SH-SY5Y (cell line): ENCODE data around the gene WDR43.
A peak's percentile ranks its signal among the peaks of the same experiment; 100 is the strongest.

Experiments used
- GATA2 ChIP-seq: IDR thresholded peaks from 2 replicates; pipeline ENCODE4 v1.6.1; 2011; ENCODE audit warnings: mild to moderate bottlenecking, low read depth, low read length
- GATA3 ChIP-seq: IDR thresholded peaks from 2 replicates; pipeline ENCODE4 v1.6.1; 2011; ENCODE audit warnings: low read depth, mild to moderate bottlenecking, low read length, moderate library complexity

WDR43 gene

GRCh38 chr2:28989973-28990372 lies 95.5 kb downstream of the WDR43 start:
- TF ChIP-seq GATA3 (no peak), GATA2 (no peak)

GRCh38 chr2:28990445-28990844 lies 96.0 kb downstream of the WDR43 start:
- TF ChIP-seq GATA2: no peak

- TF ChIP-seq GATA3 (no peak), GATA2 (no peak)
Measured at GRCh38 chr2:28991021-28991420, 96.6 kb downstream of the WDR43 start.

DNA sequence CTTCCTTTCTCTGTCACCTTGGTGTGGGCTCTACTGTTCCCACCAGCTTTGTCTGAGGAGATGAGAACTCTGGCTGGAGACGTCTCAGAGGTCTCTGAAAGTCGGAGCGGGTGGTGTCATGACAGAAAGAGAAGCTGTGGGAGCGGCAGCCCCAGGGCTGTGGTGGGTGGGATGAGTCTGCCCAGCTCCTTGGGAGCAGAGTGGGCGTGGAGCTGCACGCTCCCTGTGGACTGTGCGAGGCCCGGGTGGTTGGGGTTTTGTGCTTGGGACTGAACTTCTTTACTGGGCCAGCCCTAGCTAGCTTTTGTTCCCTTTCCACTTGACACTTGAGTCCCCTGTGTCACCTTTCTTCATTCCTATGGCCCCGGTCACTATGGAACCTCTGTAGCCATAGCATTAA lies 97.0 kb downstream of the WDR43 start:
- TF ChIP-seq GATA3 (no peak), GATA2 (no peak)

GRCh38 chr2:28993206-28993960 lies 98.9 kb downstream of the WDR43 start:
- TF ChIP-seq GATA3: no peak
- no peak for TF ChIP-seq GATA2

DNA sequence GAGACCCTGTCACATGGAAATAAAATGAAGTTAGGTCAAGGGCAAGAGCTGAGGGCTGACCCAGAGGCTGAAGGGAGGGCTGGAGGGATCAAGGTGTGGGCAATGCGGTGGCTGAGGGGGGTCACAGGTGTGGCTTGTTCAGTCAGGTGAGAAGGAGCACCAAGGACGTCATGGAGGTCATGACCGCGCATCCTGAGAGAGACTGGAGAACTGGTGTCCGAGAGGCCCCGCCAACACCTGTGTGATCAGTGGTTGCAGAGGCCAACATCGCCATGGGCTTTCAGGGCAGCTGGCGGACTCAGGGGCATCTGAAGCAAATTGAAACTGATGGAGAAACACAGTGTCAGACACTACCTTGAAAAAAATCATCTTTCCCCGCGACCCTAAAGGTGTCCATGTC lies 99.6 kb downstream of the WDR43 start:
- no peak for TF ChIP-seq GATA2
- no peak for TF ChIP-seq GATA3

- TF ChIP-seq GATA3 (no peak), GATA2 (peak; percentile 50)
Measured at GRCh38 chr2:28994679-28995078, 100.2 kb downstream of the WDR43 start.

GRCh38 chr2:28995765-28996750 lies 101.6 kb downstream of the WDR43 start:
- TF ChIP-seq GATA3: no peak
- TF ChIP-seq GATA2: no peak

DNA sequence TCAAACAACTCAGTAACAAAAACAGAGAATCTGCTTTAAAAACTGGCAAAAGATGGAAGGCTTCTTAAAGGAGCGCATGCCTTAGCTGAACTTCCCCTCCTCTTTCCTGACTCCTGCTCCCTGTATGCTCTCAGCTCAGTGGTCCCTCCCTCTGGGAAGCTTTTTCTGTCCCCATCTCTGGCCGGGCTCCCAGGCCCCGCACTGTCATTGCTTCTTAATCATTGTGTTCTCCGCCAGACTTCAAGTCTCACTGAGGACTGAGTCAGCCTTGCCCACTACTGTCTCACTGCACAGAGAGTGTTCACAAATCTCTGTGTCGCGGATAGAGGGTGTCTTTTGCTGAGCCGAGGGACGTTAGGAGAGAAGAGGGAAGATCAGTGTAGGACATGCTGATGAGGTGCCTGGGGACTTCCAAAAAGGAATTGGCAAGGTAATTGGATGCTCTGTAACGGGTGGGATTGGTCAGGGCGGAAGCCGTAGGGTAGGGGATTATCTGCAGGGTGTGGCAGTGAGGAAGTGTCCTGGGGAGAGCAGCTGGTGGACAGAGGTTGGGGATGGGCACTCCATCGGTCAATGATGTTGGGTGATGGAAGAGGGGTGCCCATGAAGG lies 102.9 kb downstream of the WDR43 start:
- no peak for TF ChIP-seq GATA3
- TF ChIP-seq GATA2: no peak
